IMR-90 (cell line): ENCODE results near the gene TUBGCP2. TPM values are rescaled to one million over a fixed set of nuclear protein-coding genes. Genes with fewer than 3 reads are reported as not detected.

Experiments used
- ATAC-seq: fragments of 200-7000 bp; cut with Tn5 transposase; 2 replicates; pipeline ENCODE4 v1.9.1; 2020; ENCODE audit warnings: low read depth, mild to moderate bottlenecking, moderate library complexity
- BruUV-seq: library from RNA; stranded (reverse); fragments of 400-500 nt; replicated peaks from 2 replicates; lab custom pipeline; 2021; lab: Mats Ljungman, UMichigan
- CTCF ChIA-PET: fragments of 300-600 bp; formaldehyde crosslinking; extraction: SDS; loops from one replicate; lab custom pipeline; 2021; ENCODE audit warnings: antibody characterized with exemption; lab: Yijun Ruan, JAX
- POLR2A ChIA-PET: fragments of 300-600 bp; sonication (Branson Sonifier 250); formaldehyde crosslinking; loops from one replicate; lab custom pipeline; 2022; ENCODE audit warnings: antibody characterized with exemption; ENCODE audit not compliant: unreplicated experiment; lab: Charles Lee
- DNase-seq: peaks from one replicate; pipeline ENCODE4 v3.0.0; 2013
- H2AFZ ChIP-seq: replicated peaks from 2 replicates; pipeline ENCODE3; 2013; ENCODE audit warnings: low read length, mild to moderate bottlenecking; ENCODE audit not compliant: poor library complexity
- H2AK5ac ChIP-seq: 2 replicates; pipeline ENCODE4 v1.6.1; 2013; ENCODE audit warnings: low read depth, low read length, inconsistent platforms
- H2AK9ac ChIP-seq: replicated peaks from 2 replicates; pipeline ENCODE3; 2013; ENCODE audit warnings: mild to moderate bottlenecking, low read depth, low read length, moderate library complexity; ENCODE audit not compliant: poor library complexity
- H2BK120ac ChIP-seq: 2 replicates; pipeline ENCODE4 v1.6.1; 2013; ENCODE audit warnings: low read depth, low read length, inconsistent platforms
- H2BK15ac ChIP-seq: 3 replicates; pipeline ENCODE4 v1.6.1; 2013; ENCODE audit warnings: low read depth, low read length, inconsistent platforms
- H2BK20ac ChIP-seq: 2 replicates; pipeline ENCODE4 v1.6.1; 2013; ENCODE audit warnings: low read depth, mild to moderate bottlenecking, inconsistent platforms, low read length, moderate library complexity
- H2BK5ac ChIP-seq: 2 replicates; pipeline ENCODE4 v1.6.1; 2013; ENCODE audit warnings: mild to moderate bottlenecking, low read depth, low read length, inconsistent platforms; ENCODE audit not compliant: poor library complexity, severe bottlenecking
- H3K14ac ChIP-seq: replicated peaks from 2 replicates; pipeline ENCODE4 v1.6.1; 2013; ENCODE audit warnings: low read depth, low read length, inconsistent platforms
- H3K18ac ChIP-seq: 2 replicates; pipeline ENCODE4 v1.6.1; 2013; ENCODE audit warnings: low read depth, low read length, control low read depth
- H3K23ac ChIP-seq: 2 replicates; pipeline ENCODE4 v1.6.1; 2013; ENCODE audit warnings: low read depth, low read length, inconsistent platforms
- H3K27ac ChIP-seq: 2 replicates; pipeline ENCODE4 v1.5.1; 2013; ENCODE audit warnings: mild to moderate bottlenecking, control low read depth, low read length; ENCODE audit not compliant: insufficient read depth
- H3K27me3 ChIP-seq: 2 replicates; pipeline ENCODE4 v1.6.1; 2013; ENCODE audit warnings: low read length; ENCODE audit not compliant: control insufficient read depth, insufficient read depth
- H3K36me3 ChIP-seq: 2 replicates; pipeline ENCODE4 v1.6.1; 2013; ENCODE audit warnings: low read length, mixed read lengths; ENCODE audit not compliant: control insufficient read depth, insufficient read depth
- H3K4ac ChIP-seq: 2 replicates; pipeline ENCODE4 v1.6.1; 2013; ENCODE audit warnings: low read depth, low read length, inconsistent platforms
- H3K4me1 ChIP-seq: 2 replicates; pipeline ENCODE4 v1.6.1; 2013; ENCODE audit warnings: low read length, mixed read lengths; ENCODE audit not compliant: control insufficient read depth, insufficient read depth
- H3K4me2 ChIP-seq: 2 replicates; pipeline ENCODE4 v1.6.1; 2013; ENCODE audit warnings: low read depth, mild to moderate bottlenecking, control low read depth, low read length, moderate library complexity
- H3K4me3 ChIP-seq: 2 replicates; pipeline ENCODE4 v1.5.1; 2013; ENCODE audit warnings: low read depth, mild to moderate bottlenecking, control low read depth, low read length, moderate library complexity; ENCODE audit not compliant: insufficient read depth
- H3K56ac ChIP-seq: 2 replicates; pipeline ENCODE4 v1.6.1; 2013; ENCODE audit warnings: low read length, inconsistent platforms; ENCODE audit not compliant: insufficient read depth; ENCODE audit errors: extremely low read depth
- H3K79me1 ChIP-seq, 2 experiments: 2 replicates each; pipeline ENCODE4 v1.6.1; 2013; ENCODE audit warnings: low read length in 2 of 2, inconsistent platforms in 1 of 2, low read depth in 1 of 2
- H3K9ac ChIP-seq: 2 replicates; pipeline ENCODE4 v1.6.1; 2013; ENCODE audit warnings: low read depth, low read length, control low read depth
- H3K9me1 ChIP-seq: 2 replicates; pipeline ENCODE4 v1.6.1; 2013; ENCODE audit warnings: low read length, inconsistent platforms; ENCODE audit not compliant: insufficient read depth
- H3K9me3 ChIP-seq: 2 replicates; pipeline ENCODE4 v1.6.1; 2013; ENCODE audit warnings: low read length; ENCODE audit not compliant: control insufficient read depth, insufficient read depth
- H4K20me1 ChIP-seq: 2 replicates; pipeline ENCODE4 v1.6.1; 2013; ENCODE audit warnings: low read length, inconsistent platforms; ENCODE audit not compliant: insufficient read depth
- H4K5ac ChIP-seq: 2 replicates; pipeline ENCODE4 v1.6.1; 2013; ENCODE audit warnings: mild to moderate bottlenecking, low read depth, low read length, control low read depth
- H4K8ac ChIP-seq, 2 experiments: 2 replicates each; pipeline ENCODE4 v1.6.1; 2013; ENCODE audit warnings: low read depth in 2 of 2, low read length in 2 of 2, control low read depth in 1 of 2, inconsistent platforms in 1 of 2
- H4K91ac ChIP-seq: 2 replicates; pipeline ENCODE4 v1.6.1; 2013; ENCODE audit warnings: low read depth, low read length, inconsistent platforms; ENCODE audit not compliant: insufficient read depth
- CHD1 ChIP-seq: IDR thresholded peaks from 2 replicates; pipeline ENCODE4 v1.6.1; 2012; ENCODE audit warnings: low read depth, low read length, improper control_type of control experiment
- MAZ ChIP-seq: IDR thresholded peaks from 2 replicates; pipeline ENCODE4 v1.6.1; 2012; ENCODE audit warnings: low read depth, mild to moderate bottlenecking, low read length, improper control_type of control experiment, moderate library complexity, borderline replicate concordance
- MXI1 ChIP-seq: IDR thresholded peaks from 2 replicates; pipeline ENCODE4 v1.6.1; 2012; ENCODE audit warnings: low read depth, mild to moderate bottlenecking, low read length, moderate library complexity, borderline replicate concordance
- POLR2A ChIP-seq: IDR thresholded peaks from 2 replicates; pipeline ENCODE4 v1.6.1; 2012; ENCODE audit warnings: mild to moderate bottlenecking, low read depth, low read length
- RFX5 ChIP-seq: IDR thresholded peaks from 2 replicates; pipeline ENCODE4 v1.8.0; 2012; ENCODE audit warnings: low read depth, mild to moderate bottlenecking, low read length, moderate library complexity
- SMC3 ChIP-seq: fragments of 150-350 bp; IDR thresholded peaks from 2 replicates; pipeline ENCODE4 v1.6.1; 2016; ENCODE audit warnings: low read depth, mild to moderate bottlenecking, antibody characterized with exemption, low read length, moderate library complexity
- WGBS, 2 experiments: methylation state at CpG; one replicate each; pipeline versions ENCODE4 v1.1.5 to v1.1.7; 2013; ENCODE audit warnings: missing lambda C conversion rate in 2 of 2; ENCODE audit not compliant: insufficient read length in 1 of 2; ENCODE audit errors: extremely low coverage in 2 of 2; 5-methylcytosine and 5-hydroxymethylcytosine counted together
- dilution Hi-C: fragments of 300-500 bp; cut with HindIII; formaldehyde crosslinking; loops from one replicate; pipeline ENCODE4 v1.14.3; 2018; ENCODE audit warnings: low sequenced_read_pairs; ENCODE audit not compliant: unreplicated experiment
- in situ Hi-C: fragments of 300-500 bp; cut with MboI; formaldehyde crosslinking; loops from 3 replicates; pipeline ENCODE4 v1.14.3; 2019; ENCODE audit warnings: low sequenced_read_pairs, inconsistent platforms, mixed read lengths
- intact Hi-C: fragments of 100-400 bp; cut with micrococcal nuclease; formaldehyde crosslinking; loops from 2 replicates; pipeline ENCODE4 v1.10.0; 2022
- polyA plus RNA-seq, 3 experiments: library from polyadenylated mRNA; depleted of rRNA; stranded (reverse); fragments of >200 nt; gene quantifications; 2 replicates each; pipeline ENCODE4 v1.2.3, GENCODE V29; 2012; ENCODE audit warnings: low replicate concordance in 1 of 3
- total RNA-seq: library from RNA; depleted of rRNA; stranded (reverse); fragments of >200 nt; gene quantifications from 2 replicates; pipeline ENCODE4 v1.2.3, GENCODE V29; 2012
- TF ChIP-seq, protein P1 (sequence below): fragments of 150-350 bp; IDR thresholded peaks from 2 replicates; pipeline ENCODE4 v1.6.1; 2017; ENCODE audit warnings: mild to moderate bottlenecking, antibody characterized with exemption, low read length, low read depth
- TF ChIP-seq, protein P2 (sequence below): fragments of 150-350 bp; IDR thresholded peaks from 2 replicates; pipeline ENCODE4 v1.6.1; 2016; ENCODE audit warnings: low read depth, mild to moderate bottlenecking, low read length, moderate library complexity, borderline replicate concordance
- TF ChIP-seq, protein P3 (sequence below): conservative IDR thresholded peaks from 2 replicates; pipeline ENCODE4 v1.5.1; 2012; ENCODE audit warnings: mild to moderate bottlenecking, low read depth, low read length, improper control_type of control experiment

The TUBGCP2 gene
- total and polyA plus RNA-seq, 2 of the 4 experiments (the other 2 are of a cell fraction): 48.1 to 72.6 TPM

DNA sequence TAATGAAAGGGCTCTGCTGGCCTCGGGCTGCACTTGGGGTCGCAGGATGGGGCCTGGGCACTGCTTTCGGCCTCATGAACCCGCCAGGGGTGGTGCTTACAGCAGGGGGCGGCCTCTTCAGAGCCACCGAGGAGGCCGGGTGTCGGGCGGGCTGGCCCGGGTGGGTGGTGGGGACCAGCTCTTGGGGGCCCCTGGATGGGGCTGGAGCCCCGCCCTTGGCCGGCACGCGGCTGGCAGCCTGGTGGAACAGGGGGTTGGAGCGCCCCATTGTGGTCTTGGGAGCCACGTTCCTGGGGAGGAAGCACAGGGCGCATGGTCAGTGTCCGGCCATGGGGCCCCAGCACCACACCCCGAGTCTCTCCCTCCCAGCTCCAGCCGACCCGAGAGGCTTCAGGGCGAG, 40.8 kb downstream of the TUBGCP2 start:
- Histone ChIP-seq H3K4ac (no peak overlapping the region), H2BK15ac (no peak overlapping the region), H3K36me3 (peaks cover 4% of the 10 kb centered on the region; the same call in 1 of the 2 replicates), H3K9me1 (no peaks in the 10 kb centered on the region), H4K91ac (no peak overlapping the region), H3K9me3 (no peaks in the 10 kb centered on the region), H4K5ac (no peak overlapping the region), H3K79me1 (no peaks in the 10 kb centered on the region), H3K9ac (no peak overlapping the region), H2AFZ (no peak overlapping the region), H2AK5ac (no peak overlapping the region), H4K8ac (no peak overlapping the region), H3K56ac (no peak overlapping the region), H2BK120ac (no peak overlapping the region), H3K14ac (no peak overlapping the region), H3K23ac (no peak overlapping the region), H2BK20ac (no peak overlapping the region), H3K18ac (no peak overlapping the region), H3K27ac (no peak overlapping the region), H2AK9ac (no peak overlapping the region), H4K20me1 (no peaks in the 10 kb centered on the region), H3K4me1 (no peaks in the 10 kb centered on the region), H2BK5ac (no peak overlapping the region), H3K4me2 (no peak overlapping the region), H3K4me3 (no peak overlapping the region), H3K27me3 (no peaks in the 10 kb centered on the region; the same call in 1 of the 2 replicates)
- TF ChIP-seq SMC3 (no peak), RFX5 (no peak), CHD1 (no peak), MXI1 (no peak), POLR2A (no peak), MAZ (no peak)
- TF ChIP-seq, protein P1, sequence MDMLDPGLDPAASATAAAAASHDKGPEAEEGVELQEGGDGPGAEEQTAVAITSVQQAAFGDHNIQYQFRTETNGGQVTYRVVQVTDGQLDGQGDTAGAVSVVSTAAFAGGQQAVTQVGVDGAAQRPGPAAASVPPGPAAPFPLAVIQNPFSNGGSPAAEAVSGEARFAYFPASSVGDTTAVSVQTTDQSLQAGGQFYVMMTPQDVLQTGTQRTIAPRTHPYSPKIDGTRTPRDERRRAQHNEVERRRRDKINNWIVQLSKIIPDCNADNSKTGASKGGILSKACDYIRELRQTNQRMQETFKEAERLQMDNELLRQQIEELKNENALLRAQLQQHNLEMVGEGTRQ: no peak
- TF ChIP-seq, protein P2, sequence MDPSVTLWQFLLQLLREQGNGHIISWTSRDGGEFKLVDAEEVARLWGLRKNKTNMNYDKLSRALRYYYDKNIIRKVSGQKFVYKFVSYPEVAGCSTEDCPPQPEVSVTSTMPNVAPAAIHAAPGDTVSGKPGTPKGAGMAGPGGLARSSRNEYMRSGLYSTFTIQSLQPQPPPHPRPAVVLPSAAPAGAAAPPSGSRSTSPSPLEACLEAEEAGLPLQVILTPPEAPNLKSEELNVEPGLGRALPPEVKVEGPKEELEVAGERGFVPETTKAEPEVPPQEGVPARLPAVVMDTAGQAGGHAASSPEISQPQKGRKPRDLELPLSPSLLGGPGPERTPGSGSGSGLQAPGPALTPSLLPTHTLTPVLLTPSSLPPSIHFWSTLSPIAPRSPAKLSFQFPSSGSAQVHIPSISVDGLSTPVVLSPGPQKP: no peak
- TF ChIP-seq, protein P3, sequence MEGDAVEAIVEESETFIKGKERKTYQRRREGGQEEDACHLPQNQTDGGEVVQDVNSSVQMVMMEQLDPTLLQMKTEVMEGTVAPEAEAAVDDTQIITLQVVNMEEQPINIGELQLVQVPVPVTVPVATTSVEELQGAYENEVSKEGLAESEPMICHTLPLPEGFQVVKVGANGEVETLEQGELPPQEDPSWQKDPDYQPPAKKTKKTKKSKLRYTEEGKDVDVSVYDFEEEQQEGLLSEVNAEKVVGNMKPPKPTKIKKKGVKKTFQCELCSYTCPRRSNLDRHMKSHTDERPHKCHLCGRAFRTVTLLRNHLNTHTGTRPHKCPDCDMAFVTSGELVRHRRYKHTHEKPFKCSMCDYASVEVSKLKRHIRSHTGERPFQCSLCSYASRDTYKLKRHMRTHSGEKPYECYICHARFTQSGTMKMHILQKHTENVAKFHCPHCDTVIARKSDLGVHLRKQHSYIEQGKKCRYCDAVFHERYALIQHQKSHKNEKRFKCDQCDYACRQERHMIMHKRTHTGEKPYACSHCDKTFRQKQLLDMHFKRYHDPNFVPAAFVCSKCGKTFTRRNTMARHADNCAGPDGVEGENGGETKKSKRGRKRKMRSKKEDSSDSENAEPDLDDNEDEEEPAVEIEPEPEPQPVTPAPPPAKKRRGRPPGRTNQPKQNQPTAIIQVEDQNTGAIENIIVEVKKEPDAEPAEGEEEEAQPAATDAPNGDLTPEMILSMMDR: no peak
- dilution Hi-C loops: no loop called here
- intact Hi-C loops: no loop called here
- WGBS, 2 experiments: 86% methylated on average over 11 of the region's 22 CpGs; no CpG with 5 or more reads in 1 of the 2 experiments
- DNase-seq (no peak), ATAC-seq (no peak)
- in situ Hi-C loops: loop anchor here (25.0 kb wide), 1 partner anchor 606 kb away; no protein-coding TSS in a partner anchor
- ChIA-PET CTCF (no interaction called here), POLR2A (no interaction called here)
- BruUV-seq: no TSS peak
